Stimulated activated CD8-positive, alpha-beta memory T cell treated with anti-CD3 and anti-CD28 coated beads, Interleukin-12 subunit alpha, Interleukin-12 subunit beta, amount 100 ng/mL, for 4 hours (primary cell): ENCODE results near the gene NUPR1.
"Not testable (repeated sequence)": the region's sequence is repeated elsewhere in the genome, so short reads cannot be mapped to it uniquely, and the experiment has no call there.

ENCODE experiments used
- DNase-seq: peaks from one replicate; pipeline ENCODE4 v3.0.0-alpha.2; 2020; ENCODE audit warnings: low read depth

Gene NUPR1

GRCh38 chr16:28527100-28527785 is 11.5 kb downstream of the NUPR1 start:
- DNase-seq, result not testable (repeated sequence)

GRCh38 chr16:28526201-28527099 is 12.3 kb downstream of the NUPR1 start:
- DNase-seq, result no peak

GRCh38 chr16:28524681-28525171 is 14.0 kb downstream of the NUPR1 start:
- no peak for DNase-seq

GRCh38 chr16:28522792-28523191 is 16.0 kb downstream of the NUPR1 start:
- DNase-seq, result no peak

- DNase-seq, result no peak
Measured at GRCh38 chr16:28521436-28521835, 17.3 kb downstream of the NUPR1 start.

GRCh38 chr16:28520672-28521071 is 18.1 kb downstream of the NUPR1 start:
- DNase-seq, result no peak

- DNase-seq, result no peak
Measured at GRCh38 chr16:28514246-28514645, 24.5 kb downstream of the NUPR1 start.

- no peak for DNase-seq
Measured at GRCh38 chr16:28513484-28514181, 25.1 kb downstream of the NUPR1 start.

- no peak for DNase-seq
Measured at GRCh38 chr16:28511801-28512789, 26.7 kb downstream of the NUPR1 start.

- DNase-seq, result no peak
Measured at GRCh38 chr16:28511031-28511430, 27.7 kb downstream of the NUPR1 start.

GRCh38 chr16:28505489-28506137 is 33.2 kb downstream of the NUPR1 start:
- no peak for DNase-seq

GRCh38 chr16:28504707-28505404 is 33.9 kb downstream of the NUPR1 start:
- no peak for DNase-seq

- DNase-seq, result no peak
Measured at GRCh38 chr16:28503470-28504259, 35.1 kb downstream of the NUPR1 start.

GRCh38 chr16:28502290-28502689 is 36.5 kb downstream of the NUPR1 start:
- DNase-seq, result no peak

- no peak for DNase-seq
Measured at GRCh38 chr16:28501258-28502232, 37.2 kb downstream of the NUPR1 start.

- not testable (repeated sequence) for DNase-seq
Measured at GRCh38 chr16:28500476-28501180, 38.1 kb downstream of the NUPR1 start.

GRCh38 chr16:28499854-28500253 is 38.9 kb downstream of the NUPR1 start:
- DNase-seq, result no peak
